Left ventricle myocardium superior (tissue), 1 donor: ENCODE data around the gene IFI44. TPM values are rescaled to one million over a fixed set of nuclear protein-coding genes. Genes with fewer than 3 reads are reported as not detected.

Source experiments
- ATAC-seq: fragments of 200-7000 bp; cut with Tn5 transposase; one replicate; pipeline ENCODE4 v1.9.1; 2020; ENCODE audit warnings: mild to moderate bottlenecking, moderate library complexity
- DNase-seq: peaks from one replicate; pipeline ENCODE4 v3.0.0-alpha.2; 2020
- intact Hi-C: fragments of 100-400 bp; cut with micrococcal nuclease; formaldehyde crosslinking; loops from one replicate; pipeline ENCODE4 v1.11.0; 2022
- long read RNA-seq: library from polyadenylated mRNA; unstranded; transcript quantifications from one replicate; pipeline ENCODE4 v2.0.0, GENCODE V29; 2021
- total RNA-seq: library from RNA; stranded (reverse); fragmentation: NEBNext Ultra II Directional; extraction: Animal tissue kit (Norgen Biotek cat#: 25700); gene quantifications from one replicate; pipeline ENCODE4 v1.2.1, GENCODE V29; 2021
- donor health status: DM: no; HTN: yes; CAD: no; lungs with severe emphysema.

IFI44 gene, protein sequence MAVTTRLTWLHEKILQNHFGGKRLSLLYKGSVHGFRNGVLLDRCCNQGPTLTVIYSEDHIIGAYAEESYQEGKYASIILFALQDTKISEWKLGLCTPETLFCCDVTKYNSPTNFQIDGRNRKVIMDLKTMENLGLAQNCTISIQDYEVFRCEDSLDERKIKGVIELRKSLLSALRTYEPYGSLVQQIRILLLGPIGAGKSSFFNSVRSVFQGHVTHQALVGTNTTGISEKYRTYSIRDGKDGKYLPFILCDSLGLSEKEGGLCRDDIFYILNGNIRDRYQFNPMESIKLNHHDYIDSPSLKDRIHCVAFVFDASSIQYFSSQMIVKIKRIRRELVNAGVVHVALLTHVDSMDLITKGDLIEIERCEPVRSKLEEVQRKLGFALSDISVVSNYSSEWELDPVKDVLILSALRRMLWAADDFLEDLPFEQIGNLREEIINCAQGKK
- 8.0 TPM for total RNA-seq
- long read RNA-seq, partial matches to known transcripts: 0 of 2 reads
- long read RNA-seq, other reads (novel, unspliced or antisense): 1 of 2 reads

DNA sequence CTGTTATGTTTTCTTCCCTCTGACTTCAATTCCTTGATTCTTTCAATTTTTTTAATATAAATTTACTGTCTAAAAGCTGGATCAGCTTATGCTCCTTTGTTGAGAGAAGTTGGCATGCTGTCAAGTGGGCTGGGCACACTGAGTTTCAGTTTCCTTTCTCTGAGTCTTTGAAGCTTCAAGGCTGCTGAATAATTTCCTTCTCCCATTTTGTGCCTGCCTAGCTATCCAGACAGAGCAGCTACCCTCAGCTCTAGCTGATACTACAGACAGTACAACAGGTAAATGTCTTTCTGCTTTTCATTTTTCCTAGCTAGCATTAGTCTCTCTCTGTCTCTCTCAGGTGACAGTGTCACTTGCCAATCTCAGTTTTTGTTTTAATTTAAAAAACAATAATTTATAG, at the start of gene IFI44:
TSS of gene IFI44 (plus strand) at position 204 of the 400 bp plus-strand sequence. CDS start 365 bp downstream, outside the sequence.
- peak; percentile 93 for ATAC-seq
- intact Hi-C loops: no loop called here
- peak; percentile 83 for DNase-seq

DNA sequence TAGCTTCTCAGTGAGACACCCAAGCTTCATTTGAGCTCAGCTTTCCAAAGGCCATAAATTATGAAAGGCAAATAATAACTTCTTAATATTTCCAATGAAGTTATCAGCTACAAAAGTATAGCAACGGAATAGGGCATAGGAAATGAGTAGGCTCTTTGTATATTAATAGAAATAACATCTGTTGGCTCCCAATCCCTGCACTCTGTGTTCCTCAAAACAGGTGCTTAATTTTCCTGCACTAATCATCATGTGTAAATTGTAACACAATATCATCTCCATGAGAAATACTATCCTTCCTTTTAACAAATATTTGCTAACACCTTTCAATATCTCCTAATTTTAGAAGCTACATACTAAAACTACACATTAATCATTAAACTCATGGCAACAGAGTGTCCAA, 48.6 kb upstream of the IFI44 start:
- DNase-seq (no peak), ATAC-seq (no peak)
- intact Hi-C loops: no loop called here

DNA sequence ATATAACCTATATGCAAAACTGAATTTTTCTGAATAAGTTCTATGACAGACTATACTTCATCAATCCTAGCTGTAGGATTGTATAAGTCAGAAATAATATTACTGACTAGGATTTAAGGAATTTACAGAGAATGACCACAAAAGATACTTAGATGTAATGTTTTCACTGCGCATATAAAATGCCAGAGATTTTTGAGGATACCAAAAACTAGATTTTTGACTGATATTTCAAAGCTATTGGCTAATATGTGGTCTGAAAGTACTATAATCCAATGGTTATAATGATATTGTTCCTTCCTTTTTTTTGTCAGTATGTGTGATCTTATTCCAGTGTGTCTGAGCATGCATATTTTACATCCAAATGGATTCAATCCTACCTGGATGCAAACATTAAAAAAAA, 46.4 kb upstream of the IFI44 start:
- intact Hi-C loops: no loop called here
- ATAC-seq: no peak
- DNase-seq: no peak

DNA sequence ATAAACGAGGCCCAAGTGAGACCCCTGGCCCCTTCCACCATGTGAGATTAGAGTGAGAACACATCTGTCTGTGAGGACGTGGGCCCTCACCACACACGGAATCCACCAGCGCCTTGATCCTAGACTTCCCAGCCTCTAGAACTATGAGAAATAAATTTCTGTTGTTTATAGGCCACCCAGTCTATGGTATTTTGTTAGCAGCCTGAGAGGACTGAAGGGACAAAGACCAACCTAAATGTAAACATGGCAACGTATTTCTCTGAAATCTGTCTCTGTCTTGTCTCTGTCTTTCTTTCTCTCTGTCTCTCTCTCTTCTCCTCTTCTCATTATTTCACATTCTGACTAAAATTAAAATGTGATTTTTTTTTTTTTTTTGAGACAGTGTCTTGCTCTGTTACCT, 45.0 kb upstream of the IFI44 start:
- ATAC-seq: no peak

DNA sequence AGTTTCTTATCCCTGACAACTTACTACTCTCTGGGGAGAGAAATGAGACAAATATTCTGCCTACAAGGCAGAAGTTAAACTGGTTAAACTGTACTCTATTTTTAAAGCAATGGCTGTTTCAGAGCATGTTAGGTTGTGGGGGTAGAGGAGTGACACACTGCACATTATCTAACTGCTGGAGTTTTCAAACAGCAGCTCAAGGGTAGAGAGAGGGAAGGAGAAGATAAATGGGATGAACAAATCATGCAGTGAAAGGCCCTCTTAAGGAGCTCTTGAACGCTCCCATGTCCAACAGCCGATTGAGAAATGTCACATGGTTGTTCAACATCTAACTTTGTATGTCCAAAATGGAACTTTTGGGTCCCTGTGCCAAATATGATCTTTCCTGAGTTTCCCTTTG, 43.4 kb upstream of the IFI44 start:
- ATAC-seq (no peak), DNase-seq (no peak)
- intact Hi-C loops: no loop called here

More for the DNA sequence above, 45.0 kb upstream of the IFI44 start:
- DNase-seq: no peak
- intact Hi-C loops: no loop called here

DNA sequence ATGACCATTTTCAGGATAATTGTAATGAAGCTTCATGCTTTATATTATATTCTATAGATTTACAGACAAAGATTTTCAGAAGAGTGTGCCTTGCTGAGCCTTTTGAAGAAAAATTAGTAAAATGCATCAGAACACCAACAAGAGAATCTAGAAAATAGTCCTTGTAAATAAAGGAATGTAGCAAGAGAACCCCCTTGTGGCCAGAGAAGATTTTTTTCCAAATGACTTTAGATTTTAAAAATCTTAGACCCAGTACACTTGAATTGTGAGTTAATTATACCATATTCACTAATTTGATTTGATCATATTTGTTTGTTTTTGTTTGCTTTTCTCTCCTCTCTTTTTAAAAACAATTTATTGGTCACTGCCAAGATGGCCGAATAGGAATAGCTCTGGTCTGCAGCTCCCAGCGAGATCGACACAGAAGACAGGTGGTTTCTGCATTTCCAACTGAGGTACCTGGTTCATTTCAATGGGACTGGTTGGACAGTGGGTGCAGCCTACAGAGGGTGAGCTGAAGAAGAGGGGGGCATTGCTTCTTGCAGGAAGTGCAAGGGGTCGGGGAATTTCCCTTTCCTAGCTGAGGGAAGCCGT, 42.2 kb upstream of the IFI44 start:
- no peak for ATAC-seq
- intact Hi-C loops: no loop called here
- no peak for DNase-seq

DNA sequence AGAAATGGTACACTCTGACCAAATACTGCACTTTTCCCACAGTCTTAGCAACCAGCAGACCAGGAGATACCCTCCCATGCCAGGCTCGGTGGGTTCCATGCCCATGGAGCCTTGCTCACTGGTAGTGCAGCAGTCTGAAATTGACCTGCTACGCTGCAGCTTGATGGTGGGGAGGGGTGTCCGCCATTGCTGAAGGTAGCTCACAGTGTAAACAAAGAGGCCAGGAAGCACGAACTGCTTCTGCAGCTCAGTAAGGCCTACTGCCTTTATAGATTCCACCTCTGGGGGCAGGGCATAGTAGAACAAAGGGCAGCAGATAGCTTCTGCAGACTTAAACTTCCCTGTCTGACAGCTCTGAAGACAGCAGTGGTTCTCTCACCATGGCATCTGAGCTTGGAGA, 41.7 kb upstream of the IFI44 start:
- DNase-seq: no peak
- no peak for ATAC-seq
- intact Hi-C loops: no loop called here

DNA sequence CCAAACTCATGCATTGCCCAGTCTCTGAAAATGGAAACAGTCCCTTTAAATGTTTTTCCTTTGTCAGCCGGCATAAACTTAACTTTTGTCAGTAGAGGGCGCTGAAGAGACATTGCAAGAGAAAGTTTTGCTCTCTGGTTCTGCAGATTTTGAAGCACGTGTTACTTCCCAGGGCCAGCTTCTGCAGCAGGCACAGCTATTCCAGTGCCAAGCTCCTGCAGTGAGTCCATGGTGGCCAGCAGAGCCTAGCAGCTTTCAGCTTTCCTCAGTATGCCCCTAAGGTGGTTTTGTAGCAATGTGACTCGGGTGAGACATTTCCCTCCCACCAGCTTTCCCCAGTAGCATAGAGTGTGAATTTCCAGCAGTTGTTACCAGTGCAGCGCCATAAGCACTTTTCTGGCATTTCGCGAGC, 32.0 kb upstream of the IFI44 start:
- intact Hi-C loops: no loop called here
- DNase-seq (peak; percentile 51), ATAC-seq (peak; percentile 86)

DNA sequence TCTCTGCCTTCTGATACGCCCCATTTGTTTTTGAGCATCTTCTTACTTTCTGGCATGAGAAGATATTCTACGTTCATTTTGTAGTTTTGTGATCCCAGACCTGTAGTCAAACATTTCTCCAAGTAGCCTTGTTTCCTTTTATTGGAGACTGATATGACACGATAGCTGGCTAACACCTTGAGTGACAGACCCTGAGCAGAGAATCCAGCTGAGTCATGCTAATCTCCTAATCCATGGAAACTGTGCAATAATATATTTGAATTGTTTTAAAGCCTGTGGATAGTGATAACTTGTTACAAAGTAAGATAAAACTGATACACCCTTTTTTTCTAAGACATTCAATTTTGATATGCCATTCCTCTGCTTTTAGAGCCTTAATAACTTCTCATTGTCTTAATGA, 30.6 kb upstream of the IFI44 start:
- no peak for DNase-seq
- no peak for ATAC-seq
- intact Hi-C loops: no loop called here

DNA sequence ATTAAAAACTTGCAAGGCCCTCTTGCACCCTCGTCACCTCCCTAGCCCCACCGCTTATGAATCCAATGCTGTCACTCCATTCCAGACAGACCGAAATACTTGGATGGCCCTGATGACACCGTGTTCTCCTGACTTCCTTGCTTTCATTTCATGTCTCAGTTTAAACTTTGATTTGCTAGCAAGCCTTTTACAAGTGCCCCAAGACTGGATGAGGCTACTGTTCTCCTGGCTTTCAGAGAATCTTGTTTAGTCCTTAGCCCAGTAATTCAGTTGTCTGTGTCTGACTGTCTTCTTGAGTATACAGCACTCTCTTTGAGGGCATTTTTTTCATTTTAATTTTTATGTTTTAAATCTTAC, 30.2 kb upstream of the IFI44 start:
- ATAC-seq: peak; percentile 53
- intact Hi-C loops: no loop called here
- DNase-seq: no peak

DNA sequence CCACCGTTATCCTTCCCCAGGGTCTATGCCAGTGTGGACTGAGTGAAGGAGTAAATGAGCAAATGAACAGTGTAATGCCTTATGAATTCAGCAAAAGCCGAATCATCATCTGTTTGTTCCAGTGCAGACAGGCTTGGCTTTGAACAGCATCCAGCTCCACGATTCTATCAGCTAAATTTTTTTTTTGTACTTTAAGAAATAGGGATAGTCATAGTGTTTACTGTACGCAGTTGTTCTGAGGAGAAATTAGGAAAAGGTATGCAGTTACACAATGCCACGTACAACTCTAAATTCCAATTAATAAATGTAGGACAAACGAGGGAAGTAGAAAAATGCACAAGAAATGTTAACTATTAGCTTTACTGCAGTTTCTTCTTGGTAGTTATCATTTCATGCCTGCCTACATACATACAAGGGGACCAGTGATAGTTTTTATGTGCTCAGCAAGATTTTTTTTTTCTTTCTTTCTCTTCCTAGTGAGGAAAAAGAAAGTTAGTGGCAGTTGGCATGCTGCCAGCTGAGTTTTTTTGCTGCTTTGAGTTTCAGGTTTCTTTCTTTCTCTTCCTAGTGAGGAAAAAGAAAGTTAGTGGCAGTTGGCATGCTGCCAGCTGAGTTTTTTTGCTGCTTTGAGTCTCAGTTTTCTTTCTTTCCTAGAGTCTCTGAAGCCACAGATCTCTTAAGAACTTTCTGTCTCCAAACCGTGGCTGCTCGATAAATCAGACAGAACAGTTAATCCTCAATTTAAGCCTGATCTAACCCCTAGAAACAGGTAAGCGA, 29.6 kb upstream of the IFI44 start, which contains the start of gene IFI44L:
TSS of gene IFI44L (plus strand) at position 646 of the 777 bp plus-strand sequence. CDS start 7,468 bp downstream, outside the sequence.
- ATAC-seq (peak; percentile 47), DNase-seq (peak; percentile 33)
- intact Hi-C loops: no loop called here

DNA sequence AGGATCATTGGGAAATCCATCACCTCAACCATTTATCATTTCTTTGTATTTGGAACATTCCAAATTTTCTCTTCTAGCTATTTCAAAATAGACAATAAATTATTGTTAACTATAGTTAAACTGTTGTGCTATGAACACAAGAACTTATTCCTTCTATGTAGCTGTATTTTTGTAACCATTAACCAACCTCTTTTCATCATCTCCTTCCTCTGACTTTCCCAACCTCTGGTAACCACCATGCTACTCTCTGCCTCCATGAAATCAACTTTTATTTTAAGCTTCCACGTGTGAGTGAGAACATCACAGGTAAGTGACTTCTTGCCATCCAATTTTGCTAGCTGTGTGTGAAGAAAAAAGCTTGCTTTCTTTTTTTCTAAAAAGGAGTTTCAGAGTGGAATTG, 29.0 kb upstream of the IFI44 start:
- ATAC-seq (no peak), DNase-seq (no peak)
- intact Hi-C loops: no loop called here

DNA sequence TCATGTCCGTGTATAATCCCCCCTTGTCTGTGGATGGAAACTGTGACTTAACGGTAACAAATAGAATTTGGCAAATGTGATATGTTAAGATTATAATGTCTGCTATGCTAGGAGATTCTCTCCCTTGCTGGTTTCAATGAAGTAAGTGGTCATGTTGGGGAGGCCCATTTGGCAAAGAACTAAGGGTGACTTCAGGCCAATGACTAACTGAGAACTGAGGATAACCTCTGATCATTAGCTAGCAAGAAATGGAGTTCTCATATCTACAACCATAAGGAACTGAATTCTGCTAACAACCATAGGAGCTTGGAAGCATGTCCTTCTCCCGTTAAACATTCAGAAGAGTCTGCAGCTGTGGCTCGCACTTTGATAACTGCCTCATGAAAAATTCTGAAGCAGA, 27.1 kb upstream of the IFI44 start:
- no peak for ATAC-seq
- DNase-seq: no peak
- intact Hi-C loops: no loop called here

DNA sequence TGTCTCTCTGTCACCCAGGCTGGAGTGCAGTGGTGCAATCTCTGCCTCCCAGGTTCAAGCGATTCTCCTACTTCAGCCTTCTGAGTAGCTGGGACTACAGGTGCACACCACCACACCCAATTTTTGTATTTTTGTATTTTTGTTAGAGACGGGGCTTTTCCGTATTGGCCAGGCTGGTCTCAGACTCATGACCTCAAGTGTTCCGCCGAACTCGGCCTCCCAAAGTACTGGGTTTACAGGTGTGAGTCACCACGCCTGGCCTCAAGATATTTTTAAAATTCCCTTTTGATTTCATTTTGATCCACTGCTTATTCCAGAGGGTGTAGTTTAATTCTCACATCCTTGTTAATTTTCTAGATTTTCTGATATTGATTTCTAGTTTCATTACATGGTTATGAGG, 25.6 kb upstream of the IFI44 start:
- intact Hi-C loops: no loop called here
- no peak for ATAC-seq
- DNase-seq: no peak

DNA sequence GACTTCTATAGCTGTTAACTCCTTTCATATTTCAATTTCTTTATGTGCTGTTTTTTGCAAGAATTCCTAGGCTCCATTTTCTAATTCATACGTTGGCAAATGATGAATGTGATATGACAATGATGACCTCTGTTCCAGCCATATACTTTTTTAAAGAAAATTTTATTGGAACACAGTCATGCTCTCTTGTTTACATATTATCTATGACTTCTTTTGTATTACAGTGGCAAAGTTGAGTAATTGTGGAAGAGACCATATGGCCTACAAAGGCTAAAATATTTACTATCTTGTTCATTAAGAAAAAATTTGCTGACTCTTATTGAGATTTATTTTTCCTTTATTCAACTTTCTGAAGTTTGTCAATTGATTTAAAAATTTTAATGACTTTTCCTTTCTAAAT, 22.3 kb upstream of the IFI44 start:
- ATAC-seq (no peak), DNase-seq (no peak)
- intact Hi-C loops: no loop called here

DNA sequence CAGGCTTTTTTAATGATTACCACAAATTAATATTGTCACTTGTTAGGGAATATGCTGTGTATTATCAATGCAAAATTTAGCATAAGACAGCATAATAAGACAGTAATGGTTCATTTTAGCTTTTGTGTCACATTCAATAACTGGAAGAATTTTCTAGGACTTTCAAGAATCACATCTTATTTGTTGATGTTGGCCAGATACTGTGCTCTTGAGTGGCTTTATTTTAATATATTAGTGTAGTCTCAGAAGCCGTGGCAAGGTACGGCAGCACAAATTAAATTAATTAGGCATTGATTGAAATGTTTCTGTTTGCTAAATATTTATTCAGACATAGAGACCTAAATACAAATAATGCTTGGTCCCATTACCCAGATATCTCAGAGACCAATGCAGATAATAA, 19.0 kb upstream of the IFI44 start:
- ATAC-seq (no peak), DNase-seq (no peak)
- intact Hi-C loops: no loop called here

DNA sequence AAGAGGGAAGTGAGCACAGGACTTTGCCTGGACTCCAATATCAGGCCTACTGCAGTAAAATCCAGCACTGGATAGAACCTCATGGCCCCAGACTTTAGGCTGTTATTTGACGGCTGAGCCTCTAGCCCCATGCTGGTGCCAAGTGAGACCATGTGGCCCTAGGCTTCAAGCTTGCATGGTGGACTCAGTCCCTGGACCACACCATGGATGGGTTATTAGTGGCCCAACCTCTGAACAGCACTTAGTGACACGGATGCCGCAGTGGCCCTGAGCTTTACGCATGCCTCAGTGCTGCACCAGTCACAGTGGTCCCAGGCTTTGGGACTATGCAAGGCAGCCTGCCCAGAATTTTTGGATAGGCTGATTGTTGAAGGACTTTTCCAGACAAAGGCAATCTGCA, 16.4 kb upstream of the IFI44 start:
- intact Hi-C loops: no loop called here
- no peak for ATAC-seq

DNA sequence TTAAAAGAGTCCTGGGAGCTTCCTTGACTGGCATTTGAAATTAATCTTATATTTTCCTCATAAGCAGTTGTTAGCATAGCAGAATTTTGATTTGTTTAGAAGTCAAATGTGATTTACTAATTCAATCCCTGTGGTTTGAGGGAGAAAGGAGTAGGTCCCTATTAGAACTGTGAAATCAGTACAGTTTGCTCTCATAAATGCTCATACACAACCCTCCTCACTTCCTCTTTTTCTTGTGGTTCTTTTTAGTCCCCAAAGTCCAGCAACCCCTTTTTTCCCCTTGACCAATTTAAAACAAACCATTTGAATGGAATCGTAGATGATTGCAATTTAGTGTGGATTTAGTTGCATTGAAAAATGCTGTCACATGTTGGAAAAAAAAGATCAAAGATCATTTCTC, 9.2 kb upstream of the IFI44 start:
- no peak for ATAC-seq

More for the DNA sequence above, 16.4 kb upstream of the IFI44 start:
- DNase-seq: no peak

DNA sequence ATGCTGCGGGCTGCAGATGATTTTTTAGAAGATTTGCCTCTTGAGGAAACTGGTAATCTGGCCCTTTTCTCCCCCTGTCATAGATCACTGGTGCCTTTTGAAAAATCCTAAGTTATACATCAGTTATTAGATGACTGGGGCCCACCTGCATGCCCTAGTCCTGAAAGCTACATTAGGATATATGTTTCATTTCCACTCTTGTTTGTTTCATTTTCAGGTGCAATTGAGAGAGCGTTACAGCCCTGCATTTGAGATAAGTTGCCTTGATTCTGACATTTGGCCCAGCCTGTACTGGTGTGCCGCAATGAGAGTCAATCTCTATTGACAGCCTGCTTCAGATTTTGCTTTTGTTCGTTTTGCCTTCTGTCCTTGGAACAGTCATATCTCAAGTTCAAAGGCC, 8.1 kb upstream of the IFI44 start:
- DNase-seq: no peak
- intact Hi-C loops: no loop called here
- ATAC-seq: no peak

More for the DNA sequence above, 9.2 kb upstream of the IFI44 start:
- no peak for DNase-seq
- intact Hi-C loops: no loop called here

DNA sequence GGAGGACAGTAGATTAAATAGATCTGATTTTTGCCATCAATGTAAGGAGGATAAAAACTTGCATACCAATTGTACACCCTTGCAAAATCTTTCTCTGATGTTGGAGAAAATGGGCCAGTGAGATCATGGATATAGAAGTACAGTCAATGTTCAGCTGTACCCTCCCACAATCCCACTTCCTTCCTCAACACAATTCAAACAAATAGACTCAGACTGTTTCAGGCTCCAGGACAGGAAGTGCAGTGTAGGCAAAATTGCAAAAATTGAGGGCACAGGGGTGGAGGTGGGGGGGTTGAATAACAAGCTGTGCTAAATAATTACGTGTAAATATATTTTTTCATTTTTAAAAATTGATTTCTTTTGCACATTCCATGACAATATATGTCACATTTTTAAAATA, 3.9 kb upstream of the IFI44 start:
- DNase-seq (no peak), ATAC-seq (peak; percentile 65)
- intact Hi-C loops: no loop called here
